Activated CD8-positive, alpha-beta T cell treated with anti-CD3 and anti-CD28 coated beads for 36 hours (primary cell): Measurements from ENCODE around the gene APOM. TPM values are rescaled to one million over a fixed set of nuclear protein-coding genes. Genes with fewer than 3 reads are reported as not detected.

ENCODE experiments used
- ATAC-seq: fragments of 200-7000 bp; cut with Tn5 transposase; one replicate; pipeline ENCODE4 v1.10.0; 2021; ENCODE audit warnings: mild to moderate bottlenecking, moderate library complexity
- CTCF ChIA-PET: fragments of 350-600 bp; sonication (Branson Sonifier 250); formaldehyde crosslinking; loops from one replicate; lab custom pipeline; 2021; ENCODE audit warnings: antibody characterized with exemption; lab: Charles Lee
- POLR2A ChIA-PET: fragments of 350-600 bp; sonication (Branson Sonifier 250); formaldehyde crosslinking; loops from one replicate; lab custom pipeline; 2021; ENCODE audit warnings: antibody characterized with exemption; lab: Charles Lee
- DNase-seq: peaks from one replicate; pipeline ENCODE4 v3.0.0-alpha.2; 2020
- H3K27ac Mint-ChIP-seq: one replicate; pipeline ENCODE4 v1.8.0; 2021; ENCODE audit warnings: mild to moderate bottlenecking, mixed read lengths
- H3K27me3 Mint-ChIP-seq: one replicate; pipeline ENCODE4 v1.8.0; 2021; ENCODE audit warnings: mixed read lengths
- H3K36me3 Mint-ChIP-seq: one replicate; pipeline ENCODE4 v1.8.0; 2021; ENCODE audit warnings: low read depth, mixed read lengths
- H3K4me1 Mint-ChIP-seq: one replicate; pipeline ENCODE4 v1.8.0; 2021; ENCODE audit warnings: low read depth, mixed read lengths
- H3K4me3 Mint-ChIP-seq: one replicate; pipeline ENCODE4 v1.8.0; 2021; ENCODE audit warnings: mild to moderate bottlenecking, moderate library complexity, mixed read lengths
- H3K9me3 Mint-ChIP-seq: one replicate; pipeline ENCODE4 v1.8.0; 2021; ENCODE audit warnings: mixed read lengths
- CTCF ChIP-seq: fragments of 200-600 bp; IDR thresholded peaks from one replicate; pipeline ENCODE4 v1.8.0; 2022; ENCODE audit warnings: antibody characterized with exemption, mild to moderate bottlenecking
- intact Hi-C: fragments of 100-400 bp; cut with micrococcal nuclease; formaldehyde crosslinking; loops from one replicate; pipeline ENCODE4 v1.10.0; 2022
- total RNA-seq, 2 experiments: library from RNA; stranded (reverse); gene quantifications; one replicate each; pipeline ENCODE4 v1.2.3, GENCODE V29; 2021

Gene APOM
- total RNA-seq, 2 experiments from 2014 or later, result 4.4 to 4.9 TPM

- intact Hi-C loops, result no loop called here
- no peak overlapping the region for H3K4me3 Mint-ChIP-seq
- POLR2A ChIA-PET, result no interaction called here
- ATAC-seq, result peak; percentile 42
- peak; percentile 28 for DNase-seq
- no peak for TF ChIP-seq CTCF
- H3K4me1 Mint-ChIP-seq, result peaks cover 5% of the 10 kb centered on the region
- CTCF ChIA-PET, result interaction anchor here (0.7 to 2.3 kb wide), 12 partner anchors 9 to 145 kb away, joined by 3 to 9 read pairs (median 4); partner anchors contain the start of genes C6orf47 and LY6G6F
- H3K9me3 Mint-ChIP-seq, result no peaks in the 10 kb centered on the region
- no peaks in the 10 kb centered on the region for H3K27me3 Mint-ChIP-seq
- H3K36me3 Mint-ChIP-seq, result peaks cover 17% of the 10 kb centered on the region
- peak overlapping the region; percentile 40 for H3K27ac Mint-ChIP-seq
These were observed 33.8 kb downstream of the APOM start for GRCh38 chr6:31689249-31690110.

GRCh38 chr6:31690231-31691077, 34.8 kb downstream of the APOM start:
- ATAC-seq (no peak), DNase-seq (no peak)
- Mint-ChIP-seq H3K27me3 (no peaks in the 10 kb centered on the region), H3K27ac (peak overlapping the region; percentile 40), H3K4me1 (peaks cover 5% of the 10 kb centered on the region), H3K9me3 (no peaks in the 10 kb centered on the region), H3K36me3 (peaks cover 17% of the 10 kb centered on the region), H3K4me3 (no peak overlapping the region)
- ChIA-PET CTCF (interaction anchor here (0.7 to 2.3 kb wide), 12 partner anchors 9 to 146 kb away, joined by 3 to 9 read pairs (median 4); partner anchors contain the start of genes LY6G5C and LY6G6F), POLR2A (interaction anchor here (0.7 to 1.2 kb wide), 4 partner anchors 17 to 21 kb away, joined by 3 to 5 read pairs (median 3); no protein-coding TSS in a partner anchor)
- TF ChIP-seq CTCF, result no peak
- intact Hi-C loops, result no loop called here

- ChIA-PET CTCF (interaction anchor here (1.1 to 2.3 kb wide), 8 partner anchors 9 to 139 kb away, joined by 3 to 9 read pairs (median 5); partner anchors contain the start of gene LY6G5C), POLR2A (interaction anchor here (0.7 to 2.4 kb wide), 5 partner anchors 17 to 49 kb away, joined by 3 to 6 read pairs (median 3); partner anchors contain the start of gene MSH5)
- H3K4me3 Mint-ChIP-seq, result no peak overlapping the region
- ATAC-seq (no peak), DNase-seq (no peak)
- H3K9me3 Mint-ChIP-seq, result no peaks in the 10 kb centered on the region
- no peak for TF ChIP-seq CTCF
- H3K36me3 Mint-ChIP-seq, result peaks cover 17% of the 10 kb centered on the region
- intact Hi-C loops, result no loop called here
- H3K27me3 Mint-ChIP-seq, result no peaks in the 10 kb centered on the region
- peaks cover 5% of the 10 kb centered on the region for H3K4me1 Mint-ChIP-seq
- no peak overlapping the region for H3K27ac Mint-ChIP-seq
These were observed 35.4 kb downstream of the APOM start for GRCh38 chr6:31691078-31691463.

- ChIA-PET POLR2A (interaction anchor here (0.7 to 2.4 kb wide), 5 partner anchors 10 to 48 kb away, joined by 3 to 6 read pairs (median 3); partner anchors contain the start of gene MSH5), CTCF (interaction anchor here (1.4 to 2.3 kb wide), 4 partner anchors 9 to 78 kb away, joined by 4 to 9 read pairs (median 8); partner anchors contain the start of gene LY6G5C)
- H3K4me1 Mint-ChIP-seq, result peaks cover 5% of the 10 kb centered on the region
- H3K27ac Mint-ChIP-seq, result no peak overlapping the region
- no peak overlapping the region for H3K4me3 Mint-ChIP-seq
- ATAC-seq (no peak), DNase-seq (no peak)
- H3K9me3 Mint-ChIP-seq, result no peaks in the 10 kb centered on the region
- intact Hi-C loops, result no loop called here
- TF ChIP-seq CTCF, result no peak
- H3K36me3 Mint-ChIP-seq, result peaks cover 14% of the 10 kb centered on the region
- no peaks in the 10 kb centered on the region for H3K27me3 Mint-ChIP-seq
These were observed 35.9 kb downstream of the APOM start for GRCh38 chr6:31691564-31692108.
